Epithelial cell of esophagus (primary cell): ENCODE results near the gene PLXNA2.

Experiments
- DNase-seq: peaks from one replicate; pipeline ENCODE4 v3.0.0; 2010; ENCODE audit warnings: low read depth
- H3K4me3 ChIP-seq: 2 replicates; pipeline ENCODE4 v1.5.1; 2011; ENCODE audit warnings: mild to moderate bottlenecking, low read length, control low read depth
- CTCF ChIP-seq: IDR thresholded peaks from 2 replicates; pipeline ENCODE4 v1.5.1; 2011; ENCODE audit warnings: low read depth, mild to moderate bottlenecking, low read length, control low read depth, inconsistent platforms; ENCODE audit not compliant: insufficient read depth; ENCODE audit errors: missing control alignments

PLXNA2 gene

GRCh38 chr1:208015255-208015654 is 228.9 kb downstream of the PLXNA2 start:
- H3K4me3 ChIP-seq: no peak overlapping the region
- TF ChIP-seq CTCF: no peak
- no peak for DNase-seq

- no peak overlapping the region for H3K4me3 ChIP-seq
- DNase-seq: no peak
- no peak for TF ChIP-seq CTCF
These were observed 231.0 kb downstream of the PLXNA2 start for GRCh38 chr1:208013210-208013609.

GRCh38 chr1:208012721-208013120 is 231.5 kb downstream of the PLXNA2 start:
- no peak for TF ChIP-seq CTCF
- DNase-seq: no peak
- H3K4me3 ChIP-seq: no peak overlapping the region

- DNase-seq: no peak
- no peak for TF ChIP-seq CTCF
- H3K4me3 ChIP-seq: no peak overlapping the region
These were observed 233.6 kb downstream of the PLXNA2 start for GRCh38 chr1:208010487-208011071.

GRCh38 chr1:208009706-208010444 is 234.3 kb downstream of the PLXNA2 start:
- TF ChIP-seq CTCF: no peak
- no peak for DNase-seq
- no peak overlapping the region for H3K4me3 ChIP-seq

GRCh38 chr1:208009303-208009702 is 234.9 kb downstream of the PLXNA2 start:
- no peak for DNase-seq
- TF ChIP-seq CTCF: no peak
- H3K4me3 ChIP-seq: no peak overlapping the region

GRCh38 chr1:208008534-208008933 is 235.7 kb downstream of the PLXNA2 start:
- no peak for DNase-seq
- TF ChIP-seq CTCF: no peak
- no peak overlapping the region for H3K4me3 ChIP-seq
